ENCODE data around the gene DGKQ. TPM values are rescaled to one million over a fixed set of nuclear protein-coding genes. Genes with fewer than 3 reads are reported as not detected.

DGKQ gene, protein sequence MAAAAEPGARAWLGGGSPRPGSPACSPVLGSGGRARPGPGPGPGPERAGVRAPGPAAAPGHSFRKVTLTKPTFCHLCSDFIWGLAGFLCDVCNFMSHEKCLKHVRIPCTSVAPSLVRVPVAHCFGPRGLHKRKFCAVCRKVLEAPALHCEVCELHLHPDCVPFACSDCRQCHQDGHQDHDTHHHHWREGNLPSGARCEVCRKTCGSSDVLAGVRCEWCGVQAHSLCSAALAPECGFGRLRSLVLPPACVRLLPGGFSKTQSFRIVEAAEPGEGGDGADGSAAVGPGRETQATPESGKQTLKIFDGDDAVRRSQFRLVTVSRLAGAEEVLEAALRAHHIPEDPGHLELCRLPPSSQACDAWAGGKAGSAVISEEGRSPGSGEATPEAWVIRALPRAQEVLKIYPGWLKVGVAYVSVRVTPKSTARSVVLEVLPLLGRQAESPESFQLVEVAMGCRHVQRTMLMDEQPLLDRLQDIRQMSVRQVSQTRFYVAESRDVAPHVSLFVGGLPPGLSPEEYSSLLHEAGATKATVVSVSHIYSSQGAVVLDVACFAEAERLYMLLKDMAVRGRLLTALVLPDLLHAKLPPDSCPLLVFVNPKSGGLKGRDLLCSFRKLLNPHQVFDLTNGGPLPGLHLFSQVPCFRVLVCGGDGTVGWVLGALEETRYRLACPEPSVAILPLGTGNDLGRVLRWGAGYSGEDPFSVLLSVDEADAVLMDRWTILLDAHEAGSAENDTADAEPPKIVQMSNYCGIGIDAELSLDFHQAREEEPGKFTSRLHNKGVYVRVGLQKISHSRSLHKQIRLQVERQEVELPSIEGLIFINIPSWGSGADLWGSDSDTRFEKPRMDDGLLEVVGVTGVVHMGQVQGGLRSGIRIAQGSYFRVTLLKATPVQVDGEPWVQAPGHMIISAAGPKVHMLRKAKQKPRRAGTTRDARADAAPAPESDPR
- 10.8 TPM for polyA plus RNA-seq (2013, experiment 1 of 2; ENCODE audit: insufficient read length)
- 10.0 TPM for polyA plus RNA-seq (2013, experiment 2 of 2; ENCODE audit: insufficient read length)

DNA sequence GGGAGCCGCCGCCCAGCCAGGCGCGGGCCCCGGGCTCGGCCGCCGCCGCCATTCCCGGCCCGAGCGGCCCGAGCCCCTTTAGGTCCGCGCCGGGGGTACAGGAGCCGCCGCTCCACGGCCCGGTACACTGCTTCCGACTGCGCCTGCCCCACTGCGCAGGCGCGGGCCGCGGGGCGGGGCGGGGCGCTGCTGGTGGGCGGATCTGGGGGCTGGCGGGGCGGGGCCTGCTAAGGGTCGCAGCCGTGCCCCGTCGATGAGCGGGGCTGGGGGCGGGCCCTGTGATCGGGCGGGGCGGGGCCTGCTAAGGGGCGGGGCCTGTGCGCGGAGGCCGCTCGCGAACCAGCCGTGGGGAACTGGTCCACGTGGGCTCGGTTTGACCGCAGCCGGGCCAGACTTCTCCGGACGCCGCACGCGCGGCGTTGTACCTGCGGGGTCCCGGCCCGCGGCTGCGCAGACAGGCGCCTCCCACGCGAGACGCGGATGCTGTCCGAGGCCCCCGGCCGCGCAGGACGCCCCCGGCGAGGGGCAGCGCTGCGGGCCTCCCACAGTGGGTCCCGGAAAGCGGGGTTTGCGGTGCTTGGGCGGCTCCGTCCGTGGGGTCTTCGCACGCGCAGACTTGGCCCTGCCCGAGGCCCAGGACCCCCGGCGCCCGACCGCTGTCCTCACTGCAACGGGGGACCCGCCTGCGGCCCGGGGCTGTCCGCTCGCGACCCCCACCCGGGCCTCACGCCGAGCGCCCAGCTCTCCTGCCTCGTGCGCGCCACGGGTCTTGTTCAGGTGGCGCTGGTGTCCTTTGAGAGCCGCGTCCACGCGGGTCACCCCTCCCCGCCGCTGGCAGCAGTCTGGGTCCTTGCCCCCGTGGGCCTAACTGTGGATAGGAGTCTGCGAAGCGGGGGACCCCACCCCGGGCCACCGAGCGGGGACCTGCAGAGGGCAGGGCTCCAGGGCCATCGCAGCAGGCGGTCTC lies at the start of gene DGKQ:
TSS of gene DGKQ (minus strand) at position 139 of the 967 bp plus-strand sequence. CDS start at position 52, 87 bp downstream.
- peak; percentile 78 for DNase-seq

DNA sequence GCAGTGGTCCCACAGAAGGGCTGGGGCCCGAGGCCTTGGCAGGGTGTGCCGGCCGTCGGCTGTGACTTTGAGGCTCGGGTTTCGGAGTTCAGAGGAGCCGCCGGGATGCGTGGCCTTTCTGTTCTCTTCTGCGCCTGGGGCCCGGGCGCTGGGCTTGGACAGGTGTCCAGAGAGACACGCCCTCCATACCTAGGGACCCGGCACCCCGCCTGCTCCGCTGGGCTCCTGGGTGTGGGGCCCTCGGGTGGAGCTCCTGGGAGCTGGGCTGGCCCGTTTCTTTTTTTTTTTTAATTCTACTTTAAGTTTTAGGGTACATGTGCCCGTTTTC lies 49.3 kb upstream of the DGKQ start:
- no peak for DNase-seq

DNA sequence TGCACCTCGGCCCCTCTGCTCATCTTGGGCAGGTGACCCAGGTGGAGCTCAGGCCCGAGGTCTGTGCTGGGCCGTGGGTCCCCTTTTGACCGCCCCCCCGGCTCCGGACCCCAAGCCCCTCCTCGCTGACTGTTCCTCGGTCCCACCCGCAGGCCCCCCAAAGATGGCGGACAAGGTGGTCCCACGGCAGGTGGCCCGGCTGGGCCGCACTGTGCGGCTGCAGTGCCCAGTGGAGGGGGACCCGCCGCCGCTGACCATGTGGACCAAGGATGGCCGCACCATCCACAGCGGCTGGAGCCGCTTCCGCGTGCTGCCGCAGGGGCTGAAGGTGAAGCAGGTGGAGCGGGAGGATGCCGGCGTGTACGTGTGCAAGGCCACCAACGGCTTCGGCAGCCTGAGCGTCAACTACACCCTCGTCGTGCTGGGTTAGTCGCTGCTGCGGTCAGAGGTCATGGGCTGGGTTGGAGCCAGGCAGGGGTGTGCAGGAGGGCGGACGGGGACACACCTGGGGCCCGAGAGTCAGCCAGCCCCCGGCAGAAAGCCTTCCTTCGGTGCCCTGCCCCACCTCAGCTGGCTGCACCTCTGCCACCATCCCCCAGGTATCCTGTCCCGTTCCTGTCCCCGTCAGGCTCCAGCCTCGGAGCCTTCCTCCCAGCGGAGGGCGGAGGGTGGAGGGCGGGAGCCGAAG lies 48.8 kb upstream of the DGKQ start:
- DNase-seq = no peak

DNA sequence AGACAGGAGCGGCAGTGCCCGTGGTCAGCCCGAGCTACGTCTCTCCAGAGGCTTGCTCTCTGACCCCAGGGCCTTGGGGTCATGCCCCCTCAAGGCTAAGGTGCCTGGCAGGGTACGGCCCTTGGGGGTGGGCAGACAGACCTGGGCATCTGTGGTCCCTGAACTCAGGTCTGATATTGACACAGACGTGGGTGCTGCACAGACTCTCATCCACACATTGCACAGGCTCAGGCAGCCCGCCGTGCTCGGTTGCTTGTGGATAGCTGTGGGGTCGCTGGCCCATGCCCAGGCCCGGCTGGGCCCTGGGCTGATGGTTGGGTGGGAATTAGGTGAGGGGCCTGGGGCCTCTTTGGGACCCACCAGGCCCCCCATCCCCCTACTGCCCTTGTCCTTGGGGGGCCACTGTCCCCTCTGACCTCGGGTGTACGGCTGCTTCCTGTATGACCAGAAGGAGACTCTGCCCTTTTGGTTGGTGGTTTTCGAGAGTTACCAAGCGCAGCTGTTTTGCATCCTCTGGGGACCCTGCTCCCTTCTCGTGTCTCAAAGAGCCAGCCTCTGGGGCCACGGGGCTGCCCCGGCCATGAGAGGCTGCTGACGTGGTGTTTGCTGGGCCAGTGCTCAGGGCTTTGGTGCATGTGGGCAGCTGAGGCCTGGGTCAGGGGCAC lies 48.1 kb upstream of the DGKQ start:
- no peak for DNase-seq

DNA sequence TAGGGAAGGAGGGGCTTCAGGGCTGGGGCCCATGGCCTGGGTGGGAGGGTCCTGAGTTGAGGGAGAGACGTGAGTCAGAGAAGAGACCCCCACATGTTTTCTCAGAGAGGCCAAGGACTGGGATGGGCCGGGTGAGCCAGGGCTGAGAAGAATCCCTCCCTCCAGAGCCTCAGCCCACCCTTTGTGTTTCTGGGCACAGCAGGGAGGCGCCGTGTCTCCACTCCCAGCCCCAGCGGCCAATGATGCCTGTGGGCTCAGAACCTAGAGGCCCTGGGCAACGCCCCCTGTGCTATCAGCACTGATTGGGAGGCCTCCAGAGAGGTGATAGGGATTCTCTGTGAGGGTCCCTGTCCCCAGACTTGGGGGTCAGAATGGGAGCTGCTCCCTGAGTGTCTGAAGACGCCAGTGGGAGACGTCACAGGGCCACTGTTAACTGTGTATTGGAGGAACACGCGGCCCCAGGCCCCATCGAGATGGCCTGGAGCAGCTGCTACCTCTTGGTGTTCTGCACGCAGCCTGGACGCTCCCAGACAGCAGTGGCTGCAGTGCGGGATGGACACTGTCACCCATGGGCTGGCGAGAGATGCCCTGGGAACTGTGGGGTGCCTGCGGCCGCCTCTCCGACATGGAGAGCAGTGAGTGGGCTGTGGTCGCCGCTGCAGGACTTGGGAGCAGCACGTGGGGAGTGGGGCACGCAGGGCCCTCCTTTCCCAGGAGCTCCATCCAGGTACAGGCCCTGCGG lies 46.5 kb upstream of the DGKQ start:
- DNase-seq = no peak

DNA sequence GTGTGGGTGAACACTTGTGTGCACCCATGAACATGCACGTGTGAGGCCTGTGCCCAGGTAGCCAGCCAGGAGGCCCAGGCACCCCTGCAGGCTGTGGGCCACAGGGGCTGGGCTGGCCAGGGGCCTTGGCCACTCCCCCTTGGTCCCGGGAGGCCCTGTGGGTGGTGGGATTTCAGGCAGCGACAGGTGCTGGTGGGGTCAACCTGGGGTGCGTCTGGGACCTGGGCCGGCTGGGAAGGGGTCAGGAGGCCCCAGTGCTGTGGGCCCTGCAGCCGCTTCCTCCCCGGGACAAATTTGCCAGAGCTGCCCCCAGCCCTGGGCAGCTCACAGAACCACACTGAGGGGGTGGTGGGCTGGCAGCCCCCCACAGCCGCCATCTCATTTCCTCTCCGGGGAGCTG lies 46.0 kb upstream of the DGKQ start:
- DNase-seq = no peak

DNA sequence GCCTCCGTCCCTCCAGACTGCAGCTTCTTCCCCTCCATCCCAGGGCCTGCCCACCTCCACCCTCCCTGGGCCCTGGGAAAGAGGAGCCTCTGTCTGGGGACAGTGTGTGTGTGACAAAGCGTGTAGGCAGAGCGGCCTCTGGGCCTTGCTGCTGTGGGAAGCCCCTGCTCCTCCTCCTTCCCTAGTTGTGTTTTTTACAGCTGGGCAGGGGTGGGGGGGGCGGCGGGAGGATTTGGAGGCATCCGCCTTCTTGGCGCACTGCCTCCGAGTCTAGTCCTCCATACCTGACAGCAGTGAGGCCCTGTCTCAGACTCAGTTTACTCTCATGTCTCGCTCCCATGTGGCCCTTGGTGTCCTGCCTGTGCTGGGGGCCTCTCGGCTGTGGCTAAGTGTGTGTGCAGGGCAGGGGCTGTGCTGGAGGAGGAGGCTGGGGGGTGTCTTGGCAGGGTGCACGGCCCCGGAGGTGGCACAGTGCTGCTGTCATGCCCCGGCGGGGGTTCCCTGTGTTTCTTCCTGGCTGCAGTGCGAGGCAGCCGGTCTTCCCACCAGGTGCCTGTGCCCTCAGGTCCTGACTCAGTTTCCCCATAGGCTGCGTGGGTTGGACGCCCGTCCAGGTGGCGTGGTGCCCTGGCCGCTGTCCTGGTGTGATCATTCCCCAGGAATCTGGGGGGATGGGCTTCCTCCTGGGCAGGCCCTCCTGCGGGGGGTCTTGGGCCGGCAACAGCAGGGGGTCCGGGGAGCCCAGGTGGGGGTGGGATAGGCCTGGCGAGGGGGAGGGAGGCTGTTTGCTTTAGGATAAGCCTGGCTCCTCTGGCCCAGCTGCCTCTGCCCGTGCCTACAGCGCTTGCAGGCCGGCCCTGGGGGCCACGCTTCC lies 45.0 kb upstream of the DGKQ start:
- DNase-seq = no peak

DNA sequence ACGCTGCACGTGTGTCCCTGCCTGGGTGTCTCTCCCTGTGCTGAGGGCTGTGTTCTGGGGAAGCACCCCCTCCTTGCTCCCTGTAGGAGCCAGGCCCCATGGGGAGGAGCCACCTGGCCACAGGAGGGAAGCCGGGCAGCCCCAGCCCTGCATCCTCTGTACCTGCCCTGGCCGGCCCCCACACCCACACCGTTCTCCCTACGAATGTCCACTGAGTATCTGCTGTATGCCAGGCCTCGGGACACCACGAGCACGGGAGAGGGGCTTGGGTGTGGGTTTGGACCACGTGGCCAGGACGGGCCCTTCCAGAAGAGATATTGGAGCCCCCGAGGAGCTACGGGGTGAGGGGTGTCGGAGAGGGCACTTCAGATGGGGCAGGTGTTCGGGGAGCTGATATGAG lies 44.3 kb upstream of the DGKQ start:
- DNase-seq = no peak

DNA sequence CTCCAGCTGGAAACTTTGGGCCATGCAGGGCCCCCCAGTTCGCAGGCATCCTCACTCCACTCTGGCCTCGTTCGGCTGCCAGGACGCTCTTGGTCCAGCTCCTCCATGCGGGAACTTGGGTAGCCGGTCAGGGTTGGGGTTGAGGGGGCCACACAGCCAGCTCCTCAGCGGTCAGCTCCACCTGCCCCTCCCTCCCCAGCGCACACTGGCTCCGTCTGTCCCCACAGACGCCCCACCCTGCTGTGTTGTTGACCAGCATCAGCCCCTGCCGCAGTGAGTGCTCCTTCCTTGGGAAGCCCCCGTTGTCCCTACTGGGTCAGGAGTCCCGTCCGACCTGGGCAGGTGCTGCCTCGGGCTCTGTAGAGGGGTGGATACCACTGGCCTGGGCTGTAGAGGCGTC lies 43.8 kb upstream of the DGKQ start:
- no peak for DNase-seq

DNA sequence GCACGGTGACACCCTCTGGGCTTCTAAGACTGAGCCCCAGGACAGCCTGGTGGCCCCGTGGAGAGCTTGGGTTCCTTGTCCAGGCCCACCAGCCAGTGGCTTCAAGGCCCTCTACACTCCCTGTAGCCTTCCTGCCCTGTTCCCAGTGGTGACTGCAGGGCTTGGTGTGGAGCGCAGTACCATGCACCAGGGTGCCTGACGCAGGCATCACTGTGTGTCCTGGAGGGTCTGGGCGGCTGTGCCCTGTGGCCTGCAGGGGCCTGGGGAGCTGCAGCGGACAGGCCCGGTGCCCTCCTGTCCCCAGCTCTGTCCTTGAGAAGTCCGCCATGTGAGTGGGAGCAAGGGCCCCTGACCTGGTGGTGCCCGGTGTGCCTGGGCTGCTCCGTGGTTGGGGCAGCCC lies 42.4 kb upstream of the DGKQ start:
- DNase-seq = no peak

DNA sequence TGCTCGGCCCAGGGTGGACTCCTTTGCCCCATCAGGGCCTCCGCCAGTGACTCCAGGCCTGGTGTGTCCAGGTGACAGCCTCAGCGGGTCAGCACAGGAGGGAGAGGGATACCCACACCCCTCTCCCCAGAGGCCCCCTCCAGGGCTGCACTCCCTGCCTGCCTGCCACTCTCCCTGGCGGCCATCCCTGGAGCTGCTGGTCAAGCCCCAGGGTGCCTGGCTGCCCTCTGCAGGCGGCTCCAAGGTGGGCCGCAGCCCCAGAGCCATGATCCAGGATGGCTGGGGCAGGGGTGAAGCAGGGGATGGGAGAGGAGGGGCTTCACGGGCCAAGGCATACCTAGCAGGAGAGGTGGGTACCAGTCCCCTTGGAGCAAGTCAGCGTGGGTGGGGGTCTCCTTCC lies 41.8 kb upstream of the DGKQ start:
- no peak for DNase-seq

DNA sequence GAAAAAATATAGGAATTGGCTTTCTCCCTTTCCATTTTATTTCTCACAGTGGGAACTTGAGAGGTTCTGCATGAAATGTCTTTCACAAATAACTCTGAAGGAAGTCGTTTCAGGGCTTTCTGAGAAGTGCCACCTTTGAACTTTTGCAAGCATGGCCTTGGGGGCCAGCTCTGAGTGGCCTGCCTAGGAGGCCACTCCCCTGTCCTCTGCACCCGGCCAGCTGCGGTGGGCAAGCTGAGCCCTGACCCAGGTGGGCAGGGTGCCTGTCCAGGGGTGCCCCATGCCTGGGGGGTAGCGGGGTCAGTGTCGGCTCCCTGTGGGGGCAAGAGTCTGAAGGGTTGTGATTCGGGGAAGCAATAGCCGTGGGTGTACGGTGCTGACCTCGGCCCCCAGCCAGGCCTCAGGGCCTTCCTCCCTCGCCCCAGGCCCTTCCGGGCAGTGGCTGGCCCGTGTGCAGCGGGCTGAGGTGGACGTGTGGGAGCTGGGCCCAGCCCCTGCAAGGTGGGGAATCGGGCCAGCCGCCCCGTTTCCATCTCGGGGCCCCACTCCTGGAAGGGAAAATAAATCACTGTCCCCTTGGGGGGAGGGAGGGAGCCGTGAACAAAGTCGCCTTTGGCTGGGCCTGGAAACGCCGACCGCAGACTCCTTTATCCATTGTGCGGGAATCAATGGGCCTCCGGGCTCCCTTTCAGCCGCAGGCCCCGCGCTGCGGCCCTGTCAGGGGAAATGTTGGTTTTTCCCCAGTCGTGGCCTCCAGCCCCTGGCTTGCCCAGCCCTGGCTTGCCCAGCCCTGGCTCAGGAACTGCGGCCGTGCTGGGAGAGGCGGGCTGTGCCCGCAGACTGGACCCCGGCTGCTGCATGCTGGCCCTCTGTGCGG lies 41.2 kb upstream of the DGKQ start:
- DNase-seq = no peak

DNA sequence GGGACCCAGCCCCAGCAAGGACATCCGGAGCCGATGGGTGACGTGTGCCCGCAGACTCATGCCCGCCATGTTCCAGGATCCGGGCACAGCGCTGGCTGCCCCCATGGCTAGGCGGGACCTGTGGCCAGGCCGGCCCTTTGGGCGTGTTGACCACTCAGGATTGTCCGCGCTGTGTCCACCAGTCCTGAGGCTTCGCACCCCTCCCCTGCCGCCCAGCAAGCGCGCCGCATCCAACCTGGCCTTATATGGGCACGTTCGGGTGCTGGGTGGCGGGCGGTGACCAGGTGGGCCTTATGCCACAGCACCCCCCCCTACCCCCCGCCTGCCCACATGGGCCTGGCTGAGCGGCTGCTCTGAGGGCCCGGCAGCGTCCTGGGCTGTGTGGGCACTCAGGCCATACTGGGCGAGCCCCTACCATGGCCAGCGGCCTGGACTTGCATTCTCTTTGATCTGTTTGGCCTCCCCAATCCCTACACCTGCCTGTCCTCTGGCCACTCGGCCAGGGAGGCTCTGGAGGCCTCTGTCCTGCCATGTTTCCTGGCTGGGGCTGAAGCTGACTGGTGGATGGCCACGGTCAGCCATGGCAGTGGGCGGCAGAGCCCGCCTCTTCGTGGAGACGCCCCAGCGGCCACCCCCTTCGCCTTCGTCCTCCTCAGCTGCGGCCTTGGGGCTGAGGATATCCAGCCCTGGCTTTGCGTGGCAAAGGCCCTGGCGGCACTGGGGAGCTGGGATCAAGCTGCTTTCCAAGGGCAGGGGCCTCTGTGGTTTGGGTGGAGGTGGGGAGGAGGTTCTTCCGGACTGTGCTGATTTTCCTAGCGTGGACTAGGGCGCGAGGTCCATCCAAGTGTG lies 40.1 kb upstream of the DGKQ start:
- DNase-seq = no peak

DNA sequence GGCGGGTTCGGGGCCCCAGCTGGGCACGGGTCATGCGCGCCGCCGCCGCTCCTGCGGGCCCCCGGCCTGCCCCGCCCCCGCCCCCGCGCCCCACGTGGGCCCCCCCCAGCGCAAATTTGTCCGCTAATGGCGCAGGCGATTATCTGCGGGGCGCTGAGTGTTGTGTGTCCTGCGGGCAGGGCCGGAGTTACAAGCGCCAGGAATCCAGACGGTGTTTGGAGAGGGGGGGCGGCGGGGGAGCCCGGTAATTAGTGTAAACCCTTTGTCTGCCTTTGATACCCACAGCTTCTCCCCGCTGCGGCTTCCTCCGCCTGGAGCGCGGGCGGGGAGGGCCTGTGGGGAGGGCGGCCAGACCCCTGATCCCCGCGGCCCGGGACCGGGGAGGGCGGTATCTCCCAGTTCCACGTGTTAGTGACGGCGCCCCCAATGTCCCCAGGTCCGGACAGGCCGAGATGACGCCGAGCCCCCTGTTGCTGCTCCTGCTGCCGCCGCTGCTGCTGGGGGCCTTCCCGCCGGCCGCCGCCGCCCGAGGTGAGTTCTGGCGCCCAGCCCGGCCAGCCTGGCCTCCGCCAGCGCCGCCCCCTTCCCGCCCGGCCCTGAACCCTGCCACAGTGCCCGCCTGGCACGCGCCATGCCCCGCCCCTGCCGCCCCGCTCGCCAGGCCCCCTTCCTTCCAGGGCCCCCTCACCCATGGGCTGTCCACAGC lies 38.8 kb upstream of the DGKQ start:
- peak; percentile 24 for DNase-seq

DNA sequence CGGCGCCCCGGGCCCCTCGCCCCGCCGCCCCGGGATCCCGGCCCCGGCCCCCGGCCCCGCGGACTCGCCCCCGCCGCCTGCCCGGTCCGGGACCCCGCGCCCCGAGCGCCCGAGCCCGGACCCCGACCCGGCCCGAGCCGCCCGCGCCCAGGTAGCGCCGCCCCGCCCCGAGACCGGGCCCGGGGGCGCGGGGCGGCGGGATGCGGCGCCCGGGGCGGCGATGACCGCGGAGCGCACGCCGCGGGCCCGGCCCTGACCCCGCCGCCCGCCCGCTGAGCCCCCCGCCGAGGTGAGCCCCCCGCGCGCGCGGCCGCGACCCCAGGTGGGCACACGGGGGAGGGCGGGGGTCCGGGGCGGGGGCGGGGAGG lies 38.3 kb upstream of the DGKQ start:
- no peak for DNase-seq

DNA sequence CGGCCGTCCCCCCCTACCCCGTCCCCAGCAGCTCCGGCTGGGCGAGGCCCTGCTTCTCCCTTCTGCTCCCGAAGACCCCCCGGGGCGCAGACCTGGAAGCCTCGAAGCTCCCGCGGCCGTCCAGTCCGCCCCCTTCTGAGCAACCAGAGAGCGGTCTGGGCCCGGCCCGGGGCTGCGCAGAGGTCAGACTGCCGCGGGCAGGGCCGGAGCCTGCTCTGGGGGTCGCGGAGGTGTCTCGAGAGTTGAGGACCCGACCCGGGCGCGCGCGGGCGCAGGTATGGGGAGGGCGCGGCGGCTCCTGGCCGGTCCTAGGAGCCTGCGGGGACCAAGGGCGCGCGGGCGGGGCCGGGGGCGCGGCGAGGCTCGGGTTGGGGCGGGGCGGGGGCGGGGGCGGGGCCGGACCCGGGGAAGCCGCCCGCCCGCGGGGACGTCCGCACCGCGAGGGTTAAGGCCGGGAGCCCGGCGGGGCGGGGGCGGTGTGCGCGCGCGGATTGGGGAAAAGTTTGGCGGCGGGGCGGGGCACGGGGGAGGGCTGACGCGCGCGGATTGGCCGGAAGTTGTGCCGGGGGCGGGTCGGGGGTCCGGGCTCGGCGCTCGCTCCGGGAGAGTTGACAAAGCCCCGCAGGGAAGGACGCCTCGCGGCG lies 37.8 kb upstream of the DGKQ start, which contains the start of gene FGFRL1:
TSS of gene FGFRL1 (plus strand) at position 605 of the 644 bp plus-strand sequence. CDS start 860 bp downstream, outside the sequence.
- DNase-seq = peak; percentile 89
